NCI-H1048 (cell line): ENCODE measurements around the gene ERMARD.
A peak's percentile ranks its signal among the peaks of the same experiment; 100 is the strongest.

Experiments
- DNase-seq: peaks from one replicate; lab custom pipeline; 2025; lab: John Stamatoyannopoulos, UW

ERMARD gene

GRCh38 chr6:169751242-169752073, at the start of gene ERMARD, which contains the start of gene DYNLT2:
Gene ERMARD, plus strand, starts transcription at chr6:169751622. Its CDS starts 36 bp downstream, at chr6:169751658.
Gene DYNLT2, minus strand, starts transcription at chr6:169751572. Its CDS starts 114 bp downstream, at chr6:169751458.
- DNase-seq, result peak; percentile 79

GRCh38 chr6:169701954-169702839, 49.2 kb upstream of the ERMARD start, which contains the start of the genes C6orf120 and WDR27:
Gene C6orf120, plus strand, starts transcription at chr6:169702126. Its CDS starts 334 bp downstream, at chr6:169702460.
Gene WDR27, minus strand, starts transcription at chr6:169702029. Its CDS starts 13,024 bp downstream, at chr6:169689005.
- peak; percentile 97 for DNase-seq

- no peak for DNase-seq
Observed at GRCh38 chr6:169702840-169703246, 48.6 kb upstream of the ERMARD start.

GRCh38 chr6:169707772-169708171, 43.6 kb upstream of the ERMARD start:
- DNase-seq, result no peak

- no peak for DNase-seq
Observed at GRCh38 chr6:169709293-169709692, 42.1 kb upstream of the ERMARD start.

GRCh38 chr6:169710009-169710408, 41.4 kb upstream of the ERMARD start:
- no peak for DNase-seq

GRCh38 chr6:169714178-169714577, 37.2 kb upstream of the ERMARD start:
- DNase-seq, result no peak

- no peak for DNase-seq
Observed at GRCh38 chr6:169714595-169714994, 36.8 kb upstream of the ERMARD start.

GRCh38 chr6:169719117-169719516, 32.3 kb upstream of the ERMARD start:
- DNase-seq, result no peak

GRCh38 chr6:169720207-169720855, 31.1 kb upstream of the ERMARD start:
- no peak for DNase-seq

GRCh38 chr6:169722362-169723199, 28.8 kb upstream of the ERMARD start:
- no peak for DNase-seq

- DNase-seq, result no peak
Observed at GRCh38 chr6:169723200-169723909, 28.1 kb upstream of the ERMARD start.

- no peak for DNase-seq
Observed at GRCh38 chr6:169723991-169724493, 27.4 kb upstream of the ERMARD start.

- no peak for DNase-seq
Observed at GRCh38 chr6:169724494-169725124, 26.8 kb upstream of the ERMARD start, which contains the start of gene PHF10. Gene PHF10, minus strand, starts transcription at chr6:169724500. Its CDS starts 569 bp downstream, at chr6:169723931.

GRCh38 chr6:169725125-169726048, 26.0 kb upstream of the ERMARD start:
- no peak for DNase-seq

GRCh38 chr6:169726049-169726400, 25.4 kb upstream of the ERMARD start:
- no peak for DNase-seq

- no peak for DNase-seq
Observed at GRCh38 chr6:169726963-169727362, 24.5 kb upstream of the ERMARD start.

GRCh38 chr6:169729961-169730360, 21.5 kb upstream of the ERMARD start:
- DNase-seq, result no peak
